H1 (cell line): ENCODE results near the gene KATNIP. TPM values are rescaled to one million over a fixed set of nuclear protein-coding genes. Genes with fewer than 3 reads are reported as not detected.
"Not testable (repeated sequence)": the region's sequence is repeated elsewhere in the genome, so short reads cannot be mapped to it uniquely, and the experiment has no call there.

Experiments
- CTCF ChIA-PET: fragments of 300-600 bp; sonication (Branson Sonifier 250); formaldehyde crosslinking; loops from one replicate; lab custom pipeline; 2021; ENCODE audit not compliant: partially characterized antibody; lab: Charles Lee
- POLR2A ChIA-PET: fragments of 300-600 bp; sonication (Branson Sonifier 250); formaldehyde crosslinking; loops from one replicate; lab custom pipeline; 2021; ENCODE audit warnings: inconsistent platforms; ENCODE audit not compliant: partially characterized antibody; lab: Charles Lee
- DNase-seq, 2 experiments: peaks; one replicate each; pipeline versions ENCODE4 v3.0.0 to v3.0.0-alpha.2; 2010 to 2022; ENCODE audit warnings: low spot score in 2 of 2, low read depth in 1 of 2, mixed read lengths in 1 of 2
- FAIRE-seq: peaks from 2 replicates; lab custom pipeline; 2011; peaks lifted over from hg19 to GRCh38; lab: Jason Lieb, UNC
- H2AFZ ChIP-seq: 2 replicates; pipeline ENCODE4 v1.8.1; 2012; ENCODE audit warnings: low read length, inconsistent platforms
- H2AK5ac ChIP-seq: 2 replicates; pipeline ENCODE4 v1.6.1; 2013; ENCODE audit warnings: low read depth, low read length
- H2BK120ac ChIP-seq: replicated peaks from 2 replicates; pipeline ENCODE3; 2013; ENCODE audit warnings: low read depth, low read length, inconsistent platforms
- H2BK12ac ChIP-seq: 2 replicates; pipeline ENCODE4 v1.6.1; 2013; ENCODE audit warnings: low read depth, low read length
- H2BK15ac ChIP-seq: 2 replicates; pipeline ENCODE4 v1.6.1; 2013; ENCODE audit warnings: low read length
- H2BK20ac ChIP-seq: 2 replicates; pipeline ENCODE4 v1.6.1; 2013; ENCODE audit warnings: low read length
- H2BK5ac ChIP-seq: 2 replicates; pipeline ENCODE4 v1.6.1; 2013; ENCODE audit warnings: low read depth, low read length
- H3K14ac ChIP-seq: 2 replicates; pipeline ENCODE4 v1.6.1; 2013; ENCODE audit warnings: inconsistent platforms; ENCODE audit not compliant: insufficient read length
- H3K18ac ChIP-seq: 2 replicates; pipeline ENCODE4 v1.6.1; 2013; ENCODE audit warnings: low read length; ENCODE audit errors: extremely low read depth
- H3K23ac ChIP-seq: 2 replicates; pipeline ENCODE4 v1.6.1; 2013; ENCODE audit warnings: inconsistent platforms; ENCODE audit not compliant: insufficient read length
- H3K23me2 ChIP-seq: 2 replicates; pipeline ENCODE4 v1.6.1; 2013; ENCODE audit warnings: low read depth, low read length
- H3K27ac ChIP-seq: 2 replicates; pipeline ENCODE4 v1.6.1; 2011; ENCODE audit warnings: low read depth, low read length, inconsistent platforms
- H3K27me3 ChIP-seq, 4 experiments: replicated peaks in 1 of 4; 1 replicate in 1 of 4; 2 replicates in 3 of 4; pipeline versions ENCODE4 v1.6.1 to v1.8.1; 2011 to 2013; ENCODE audit warnings: low read length in 3 of 4, mild to moderate bottlenecking in 3 of 4, inconsistent platforms in 2 of 4, mixed read lengths in 2 of 4, moderate library complexity in 1 of 4; ENCODE audit not compliant: control insufficient read depth in 3 of 4, insufficient read depth in 3 of 4; ENCODE audit errors: extremely low read depth in 1 of 4
- H3K36me3 ChIP-seq, 4 experiments: 2 replicates each; pipeline versions ENCODE4 v1.6.1 to v1.8.1; 2011 to 2013; ENCODE audit warnings: mild to moderate bottlenecking in 4 of 4, low read length in 3 of 4, moderate library complexity in 2 of 4, control low read depth in 1 of 4, inconsistent platforms in 1 of 4; ENCODE audit not compliant: insufficient read depth in 4 of 4, control insufficient read depth in 2 of 4
- H3K4ac ChIP-seq: replicated peaks from 2 replicates; pipeline ENCODE3; 2013; ENCODE audit warnings: low read length, low read depth, mixed read lengths, inconsistent platforms; ENCODE audit not compliant: insufficient read length
- H3K4me1 ChIP-seq, 4 experiments: replicated peaks in 1 of 4; 1 replicate in 1 of 4; 2 replicates in 3 of 4; pipeline versions ENCODE4 v1.6.1 to v1.8.1; 2011 to 2013; ENCODE audit warnings: low read length in 3 of 4, inconsistent platforms in 2 of 4, mixed read lengths in 1 of 4; ENCODE audit not compliant: insufficient read depth in 4 of 4, control insufficient read depth in 3 of 4
- H3K4me2 ChIP-seq, 2 experiments: 2 replicates each; pipeline versions ENCODE4 v1.6.1 to v1.8.1; 2011 to 2013; ENCODE audit warnings: low read depth in 2 of 2, low read length in 2 of 2, control low read depth in 1 of 2, inconsistent platforms in 1 of 2, mild to moderate bottlenecking in 1 of 2; ENCODE audit not compliant: insufficient read depth in 1 of 2
- H3K4me3 ChIP-seq, 4 experiments: fragments of 200-600, 300-600 bp in 1 of 4; sonication (generic), shearing (Covaris generic), sonication (Bioruptor Twin) in 1 of 4; 2 replicates each; pipeline versions ENCODE4 v1.5.1 to v1.8.1; 2011 to 2016; ENCODE audit warnings: low read length in 4 of 4, low read depth in 3 of 4, control low read depth in 2 of 4, inconsistent platforms in 2 of 4, mild to moderate bottlenecking in 2 of 4, mixed read lengths in 1 of 4, moderate library complexity in 1 of 4; ENCODE audit not compliant: insufficient read depth in 2 of 4; ENCODE audit errors: extremely low read depth in 1 of 4
- H3K56ac ChIP-seq: replicated peaks from 2 replicates; pipeline ENCODE3; 2013; ENCODE audit warnings: low read depth, mild to moderate bottlenecking, mixed read lengths, low read length, inconsistent platforms; ENCODE audit not compliant: insufficient read length
- H3K79me1 ChIP-seq: 2 replicates; pipeline ENCODE4 v1.6.1; 2013; ENCODE audit warnings: low read depth, low read length, control low read depth
- H3K79me2 ChIP-seq, 2 experiments: 2 replicates each; pipeline versions ENCODE4 v1.6.1 to v1.8.1; 2012 to 2013; ENCODE audit warnings: low read length in 2 of 2, mild to moderate bottlenecking in 2 of 2, inconsistent platforms in 1 of 2; ENCODE audit not compliant: insufficient read depth in 2 of 2, control insufficient read depth in 1 of 2
- H3K9ac ChIP-seq, 4 experiments: replicated peaks in 1 of 4; 1 replicate in 1 of 4; 2 replicates in 3 of 4; pipeline versions ENCODE4 v1.6.1 to v1.8.1; 2011 to 2013; ENCODE audit warnings: low read depth in 3 of 4, low read length in 3 of 4, control low read depth in 2 of 4, mild to moderate bottlenecking in 2 of 4, moderate library complexity in 2 of 4, inconsistent platforms in 1 of 4; ENCODE audit errors: extremely low read depth in 1 of 4
- H3K9me3 ChIP-seq, 2 experiments: 2 replicates each; pipeline versions ENCODE4 v1.6.1 to v1.8.1; 2012 to 2013; ENCODE audit warnings: mild to moderate bottlenecking in 2 of 2, moderate library complexity in 2 of 2, control low read depth in 1 of 2, inconsistent platforms in 1 of 2, low read depth in 1 of 2, low read length in 1 of 2, mixed read lengths in 1 of 2; ENCODE audit not compliant: insufficient read depth in 2 of 2
- H4K20me1 ChIP-seq, 2 experiments: replicated peaks in 1 of 2; 2 replicates each; pipeline versions ENCODE3 to v1.8.1; 2011 to 2013; ENCODE audit warnings: inconsistent platforms in 2 of 2, low read length in 2 of 2, mild to moderate bottlenecking in 1 of 2; ENCODE audit not compliant: insufficient read depth in 2 of 2, control insufficient read depth in 1 of 2
- H4K5ac ChIP-seq: 2 replicates; pipeline ENCODE4 v1.6.1; 2013; ENCODE audit warnings: low read length, low read depth, mixed read lengths, inconsistent platforms; ENCODE audit not compliant: insufficient read length
- H4K8ac ChIP-seq: 2 replicates; pipeline ENCODE4 v1.8.0; 2013; ENCODE audit warnings: mild to moderate bottlenecking, moderate library complexity, low read length, inconsistent platforms; ENCODE audit not compliant: insufficient read depth; ENCODE audit errors: extremely low read depth
- H4K91ac ChIP-seq: replicated peaks from 2 replicates; pipeline ENCODE3; 2013; ENCODE audit warnings: low read length, mixed read lengths, inconsistent platforms; ENCODE audit not compliant: insufficient read length
- whole genome bisulfite sequencing, 2 experiments: shearing (Covaris generic) in 1 of 2; methylation state at CpG; one replicate each; pipeline versions ENCODE4 v1.1.6 to v1.1.7; 2013 to 2015; ENCODE audit warnings: low lambda C conversion rate in 2 of 2, mixed read lengths in 2 of 2, inconsistent platforms in 1 of 2, low coverage in 1 of 2, missing lambda C conversion rate in 1 of 2; ENCODE audit not compliant: insufficient replicate concordance in 2 of 2, insufficient coverage in 1 of 2, insufficient read length in 1 of 2; ENCODE audit errors: extremely low coverage in 1 of 2, missing lambda C conversion rate in 1 of 2; 5-methylcytosine and 5-hydroxymethylcytosine counted together
- polyA plus RNA-seq, 7 experiments: library from polyadenylated mRNA; depleted of rRNA in 3 of 7; stranded (reverse) in 5 of 7; unstranded in 2 of 7; fragments of >200 nt in 5 of 7; fragments of 200-250 nt in 2 of 7; gene quantifications; 1 replicate in 5 of 7; 2 replicates in 1 of 7; 4 replicates in 1 of 7; pipeline versions ENCODE4 v1.2.1 to v1.2.3, GENCODE V29; 2011 to 2013; ENCODE audit warnings: missing spikeins in 2 of 7, mixed read lengths in 2 of 7
- total RNA-seq: library from RNA; stranded (reverse); fragmentation: NEBNext Ultra II Directional; extraction: Animal tissue kit (Norgen Biotek cat#: 25700); gene quantifications from 2 replicates; pipeline ENCODE4 v1.2.1, GENCODE V29; 2021
- TF ChIP-seq, protein P1 (sequence below): IDR thresholded peaks from 2 replicates; pipeline ENCODE4 v1.6.1; 2011; ENCODE audit warnings: low read length, improper control_type of control experiment
- TF ChIP-seq, protein P2 (sequence below): IDR thresholded peaks from 2 replicates; pipeline ENCODE4 v1.6.1; 2012; ENCODE audit warnings: inconsistent platforms

KATNIP gene
- total and polyA plus RNA-seq, 2 of the 8 experiments (the other 6 are each of a cell fraction or from before 2014, with no cell fraction given) = 7.9 to 20.0 TPM

DNA sequence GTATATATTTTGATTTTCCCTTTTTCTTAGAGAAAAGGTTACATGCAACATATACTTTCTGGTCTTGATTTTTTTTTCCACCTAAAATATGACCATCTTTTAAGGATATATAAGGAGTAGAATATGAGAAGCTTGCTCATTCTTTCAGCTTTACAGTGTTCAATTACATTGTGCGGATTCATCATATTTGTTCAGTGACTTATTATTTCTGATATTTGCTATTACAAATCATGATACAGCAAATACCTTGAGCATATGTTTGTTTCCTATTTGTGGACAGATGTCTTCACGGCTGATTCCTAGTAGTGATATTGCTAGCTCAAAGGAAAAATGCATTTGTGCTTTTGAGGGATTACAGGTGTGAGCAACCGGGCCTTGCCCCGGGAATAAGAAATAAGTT lies 18.1 kb downstream of the KATNIP start (continued):
- TF ChIP-seq, protein P1, sequence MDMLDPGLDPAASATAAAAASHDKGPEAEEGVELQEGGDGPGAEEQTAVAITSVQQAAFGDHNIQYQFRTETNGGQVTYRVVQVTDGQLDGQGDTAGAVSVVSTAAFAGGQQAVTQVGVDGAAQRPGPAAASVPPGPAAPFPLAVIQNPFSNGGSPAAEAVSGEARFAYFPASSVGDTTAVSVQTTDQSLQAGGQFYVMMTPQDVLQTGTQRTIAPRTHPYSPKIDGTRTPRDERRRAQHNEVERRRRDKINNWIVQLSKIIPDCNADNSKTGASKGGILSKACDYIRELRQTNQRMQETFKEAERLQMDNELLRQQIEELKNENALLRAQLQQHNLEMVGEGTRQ = no peak
- TF ChIP-seq, protein P2, sequence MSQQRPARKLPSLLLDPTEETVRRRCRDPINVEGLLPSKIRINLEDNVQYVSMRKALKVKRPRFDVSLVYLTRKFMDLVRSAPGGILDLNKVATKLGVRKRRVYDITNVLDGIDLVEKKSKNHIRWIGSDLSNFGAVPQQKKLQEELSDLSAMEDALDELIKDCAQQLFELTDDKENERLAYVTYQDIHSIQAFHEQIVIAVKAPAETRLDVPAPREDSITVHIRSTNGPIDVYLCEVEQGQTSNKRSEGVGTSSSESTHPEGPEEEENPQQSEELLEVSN = no peak

DNA sequence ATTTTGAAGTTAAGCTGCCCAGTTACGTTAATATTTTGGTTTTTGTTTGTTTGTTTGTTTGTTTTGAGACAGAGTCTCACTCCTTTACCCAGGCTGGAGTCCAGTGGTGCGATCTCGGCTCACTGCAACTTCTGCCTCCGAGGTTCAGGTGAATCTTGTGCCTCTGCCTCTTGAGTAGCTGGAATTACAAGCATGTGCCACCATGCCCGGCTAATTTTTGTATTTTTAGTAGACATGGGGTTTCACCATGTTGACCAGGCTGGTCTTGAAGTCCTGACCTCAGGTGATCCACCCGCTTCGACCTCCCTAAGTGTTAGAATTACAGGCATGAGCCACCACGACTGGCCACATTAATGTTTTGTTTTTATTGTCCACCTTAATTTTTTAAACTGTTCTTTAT lies 21.0 kb downstream of the KATNIP start:
- WGBS, 2 experiments = 87% methylated on average over 8 of the region's 8 CpGs; no CpG with 5 or more reads in 1 of the 2 experiments

More for the DNA sequence above, 21.0 kb downstream of the KATNIP start:
- H3K9ac ChIP-seq, FAIRE-seq, H4K91ac ChIP-seq, H2AK5ac ChIP-seq, H3K18ac ChIP-seq, H2BK15ac ChIP-seq, H3K79me2 ChIP-seq, H2BK12ac ChIP-seq, H3K23ac ChIP-seq, DNase-seq, H2BK20ac ChIP-seq, H2BK5ac ChIP-seq, H3K4ac ChIP-seq, H3K27me3 ChIP-seq, H3K27ac ChIP-seq, H2AFZ ChIP-seq, H3K4me1 ChIP-seq, H3K4me3 ChIP-seq, H2BK120ac ChIP-seq, H3K79me1 ChIP-seq, H3K23me2 ChIP-seq, H4K5ac ChIP-seq, H4K8ac ChIP-seq, H3K56ac ChIP-seq, H3K9me3 ChIP-seq, H3K4me2 ChIP-seq, H3K36me3 ChIP-seq, H4K20me1 ChIP-seq, H3K14ac ChIP-seq: not testable (repeated sequence)
- ChIA-PET POLR2A (interaction anchor here (1.2 kb wide), 1 partner anchor 21 kb away, joined by 4 read pairs; the partner anchor contains the start of gene KATNIP), CTCF (interaction anchor here (0.8 to 1.3 kb wide), 2 partner anchors 9 to 63 kb away, joined by 3 read pairs; no protein-coding TSS in a partner anchor)
